PC-9 (cell line): ENCODE measurements around the gene TRPM5. TPM values are rescaled to one million over a fixed set of nuclear protein-coding genes. Genes with fewer than 3 reads are reported as not detected.

ENCODE experiments used
- BruUV-seq: library from RNA; stranded (reverse); fragments of 400-500 nt; replicated peaks from 2 replicates; lab custom pipeline; 2021; lab: Mats Ljungman, UMichigan
- CTCF ChIA-PET: fragments of 300-600 bp; sonication (Branson Sonifier 250); formaldehyde crosslinking; loops from one replicate; lab custom pipeline; 2022; ENCODE audit warnings: antibody characterized with exemption; lab: Charles Lee
- POLR2A ChIA-PET: fragments of 300-600 bp; sonication (Branson Sonifier 250); formaldehyde crosslinking; loops from one replicate; lab custom pipeline; 2022; ENCODE audit warnings: antibody characterized with exemption; ENCODE audit not compliant: unreplicated experiment; lab: Charles Lee
- DNase-seq, 2 experiments: peaks; one replicate each; pipeline versions ENCODE4 v3.0.0 to v3.0.0-alpha.2; 2015 to 2022; ENCODE audit warnings: mixed read lengths in 1 of 2
- H2AFZ ChIP-seq: fragments of 200-600 bp; sonication (generic); 2 replicates; pipeline ENCODE4 v1.8.1; 2017; ENCODE audit warnings: antibody characterized with exemption
- H3F3A ChIP-seq: fragments of 200-600 bp; sonication (generic); 2 replicates; pipeline ENCODE4 v1.8.1; 2017; ENCODE audit warnings: antibody characterized with exemption, mild to moderate bottlenecking, low read depth; ENCODE audit not compliant: insufficient read depth
- H3K27ac ChIP-seq: fragments of 200-600 bp; sonication (generic); 2 replicates; pipeline ENCODE4 v1.6.1; 2016; ENCODE audit warnings: mixed run types
- H3K27me3 ChIP-seq: fragments of 200-600 bp; sonication (generic); 2 replicates; pipeline ENCODE4 v1.6.1; 2016; ENCODE audit warnings: low read depth, mixed run types; ENCODE audit not compliant: insufficient read depth
- H3K36me3 ChIP-seq: fragments of 200-600 bp; sonication (generic); 2 replicates; pipeline ENCODE4 v1.6.1; 2016; ENCODE audit warnings: low read depth, mixed run types
- H3K4me1 ChIP-seq: fragments of 200-600 bp; sonication (generic); replicated peaks from 2 replicates; pipeline ENCODE4 v1.6.1; 2016; ENCODE audit warnings: mixed run types; ENCODE audit not compliant: insufficient read depth
- H3K4me2 ChIP-seq: fragments of 200-600 bp; sonication (generic); 2 replicates; pipeline ENCODE4 v1.6.1; 2017; ENCODE audit warnings: mixed run types
- H3K4me3 ChIP-seq: fragments of 200-600 bp; sonication (generic); 2 replicates; pipeline ENCODE4 v1.6.1; 2016; ENCODE audit warnings: mixed run types
- H3K79me2 ChIP-seq: fragments of 200-600 bp; sonication (generic); 2 replicates; pipeline ENCODE4 v1.6.1; 2017; ENCODE audit warnings: low read depth, mixed run types
- H3K9me2 ChIP-seq: fragments of 200-600 bp; sonication (generic); 2 replicates; pipeline ENCODE4 v1.8.1; 2017; ENCODE audit warnings: mild to moderate bottlenecking; ENCODE audit not compliant: insufficient read depth
- H3K9me3 ChIP-seq: fragments of 200-600 bp; sonication (generic); 2 replicates; pipeline ENCODE4 v1.8.1; 2016; ENCODE audit warnings: low read depth; ENCODE audit not compliant: insufficient read depth
- H4K20me1 ChIP-seq: fragments of 200-600 bp; sonication (generic); 2 replicates; pipeline ENCODE4 v1.8.1; 2017; ENCODE audit not compliant: insufficient read depth
- CTCF ChIP-seq: fragments of 200-600 bp; sonication (generic); conservative IDR thresholded peaks from 2 replicates; pipeline ENCODE4 v1.6.1; 2017; ENCODE audit warnings: mixed run types, antibody characterized with exemption, mild to moderate bottlenecking, moderate library complexity
- EZH2 ChIP-seq: fragments of 200-600 bp; sonication (generic); IDR thresholded peaks from 2 replicates; pipeline ENCODE4 v1.8.0; 2017; ENCODE audit warnings: antibody characterized with exemption, low read depth
- intact Hi-C: fragments of 100-400 bp; cut with micrococcal nuclease; formaldehyde crosslinking; loops from one replicate; pipeline ENCODE4 v1.10.0; 2022; ENCODE audit not compliant: unreplicated experiment
- total RNA-seq: library from RNA; stranded (reverse); gene quantifications from 2 replicates; pipeline ENCODE4 v1.2.3, GENCODE V29; 2021

The TRPM5 gene
- total RNA-seq, 1 experiment from 2014 or later: not detected

- Histone ChIP-seq H3K4me3 (no peak overlapping the region), H4K20me1 (no peaks in the 10 kb centered on the region), H3K27ac (no peak overlapping the region), H3K36me3 (no peaks in the 10 kb centered on the region), H3K9me3 (no peaks in the 10 kb centered on the region), H3F3A (no peaks in the 10 kb centered on the region), H3K4me1 (no peaks in the 10 kb centered on the region), H3K9me2 (no peaks in the 10 kb centered on the region), H3K79me2 (no peaks in the 10 kb centered on the region), H3K4me2 (no peak overlapping the region), H3K27me3 (peaks cover 6% of the 10 kb centered on the region; the same call in 1 of the 2 replicates), H2AFZ (no peak overlapping the region)
- ChIA-PET CTCF (no interaction called here), POLR2A (no interaction called here)
- BruUV-seq: no TSS peak
- TF ChIP-seq EZH2 (no peak), CTCF (no peak)
- intact Hi-C loops: no loop called here
- no peak for DNase-seq
Observed at GRCh38 chr11:2471804-2472096, 27.4 kb upstream of the TRPM5 start.

GRCh38 chr11:2471048-2471803 is 26.9 kb upstream of the TRPM5 start:
- H3K9me3 ChIP-seq: no peaks in the 10 kb centered on the region
- no peak overlapping the region for H3K4me2 ChIP-seq
- H3K27ac ChIP-seq: no peak overlapping the region
- H3K36me3 ChIP-seq: no peaks in the 10 kb centered on the region
- no TSS peak for BruUV-seq
- H3F3A ChIP-seq: no peaks in the 10 kb centered on the region
- POLR2A ChIA-PET: no interaction called here
- CTCF ChIA-PET: no interaction called here
- no peak overlapping the region for H2AFZ ChIP-seq
- no peaks in the 10 kb centered on the region for H3K4me1 ChIP-seq
- no peaks in the 10 kb centered on the region for H4K20me1 ChIP-seq
- H3K79me2 ChIP-seq: no peaks in the 10 kb centered on the region
- intact Hi-C loops: no loop called here
- peaks cover 6% of the 10 kb centered on the region; the same call in 1 of the 2 replicates for H3K27me3 ChIP-seq
- TF ChIP-seq CTCF (no peak), EZH2 (no peak)
- H3K4me3 ChIP-seq: no peak overlapping the region
- H3K9me2 ChIP-seq: no peaks in the 10 kb centered on the region
- no peak for DNase-seq

- Histone ChIP-seq H3K9me2 (no peaks in the 10 kb centered on the region), H3K4me1 (no peaks in the 10 kb centered on the region), H3K4me2 (no peak overlapping the region), H3K4me3 (no peak overlapping the region), H3K36me3 (no peaks in the 10 kb centered on the region), H3K9me3 (no peaks in the 10 kb centered on the region), H3F3A (no peaks in the 10 kb centered on the region), H3K27ac (no peak overlapping the region), H3K27me3 (peaks cover 6% of the 10 kb centered on the region; the same call in 1 of the 2 replicates), H3K79me2 (no peaks in the 10 kb centered on the region), H2AFZ (no peak overlapping the region), H4K20me1 (no peaks in the 10 kb centered on the region)
- intact Hi-C loops: no loop called here
- POLR2A ChIA-PET: no interaction called here
- no peak for DNase-seq
- no TSS peak for BruUV-seq
- CTCF ChIA-PET: no interaction called here
- TF ChIP-seq EZH2 (no peak), CTCF (no peak)
Observed at GRCh38 chr11:2470495-2470894, 26.2 kb upstream of the TRPM5 start.
